HG02642 (cell line): ENCODE data around the gene PICALM.

ENCODE experiments used
- ATAC-seq: cut with Tn5 transposase; IDR thresholded peaks from one replicate; pipeline ENCODE4 v1.9.1; 2021; ENCODE audit warnings: mild to moderate bottlenecking; ENCODE audit not compliant: unreplicated experiment, poor library complexity

The PICALM gene

GRCh38 chr11:86052693-86053641, 15.9 kb downstream of the PICALM start:
- ATAC-seq, result no peak

GRCh38 chr11:86050196-86050709, 18.6 kb downstream of the PICALM start:
- ATAC-seq, result no peak

GRCh38 chr11:86047275-86047991, 21.5 kb downstream of the PICALM start:
- peak; percentile 30 for ATAC-seq

GRCh38 chr11:86046116-86046515, 22.8 kb downstream of the PICALM start:
- no peak for ATAC-seq

- no peak for ATAC-seq
Observed at GRCh38 chr11:86043765-86044503, 24.9 kb downstream of the PICALM start.

GRCh38 chr11:86041975-86042378, 26.9 kb downstream of the PICALM start:
- ATAC-seq, result peak; percentile 59

GRCh38 chr11:86040919-86041850, 27.7 kb downstream of the PICALM start:
- no peak for ATAC-seq

- ATAC-seq, result no peak
Observed at GRCh38 chr11:86039094-86039493, 29.8 kb downstream of the PICALM start.

GRCh38 chr11:86037743-86038142, 31.1 kb downstream of the PICALM start:
- ATAC-seq, result no peak

GRCh38 chr11:86035920-86036319, 33.0 kb downstream of the PICALM start:
- no peak for ATAC-seq

- ATAC-seq, result no peak
Observed at GRCh38 chr11:86035164-86035563, 33.7 kb downstream of the PICALM start.

GRCh38 chr11:86034710-86035109, 34.2 kb downstream of the PICALM start:
- no peak for ATAC-seq

GRCh38 chr11:86021377-86021776, 47.5 kb downstream of the PICALM start:
- ATAC-seq, result peak; percentile 62

GRCh38 chr11:86018249-86018648, 50.6 kb downstream of the PICALM start:
- no peak for ATAC-seq

- ATAC-seq, result no peak
Observed at GRCh38 chr11:86016451-86016850, 52.4 kb downstream of the PICALM start.

- ATAC-seq, result no peak
Observed at GRCh38 chr11:86015699-86016098, 53.2 kb downstream of the PICALM start.

GRCh38 chr11:86014221-86014620, 54.7 kb downstream of the PICALM start:
- ATAC-seq, result no peak

GRCh38 chr11:86013713-86014112, 55.2 kb downstream of the PICALM start:
- no peak for ATAC-seq

- no peak for ATAC-seq
Observed at GRCh38 chr11:86011175-86011574, 57.7 kb downstream of the PICALM start.
